ENCODE data around the gene AMER2.
"Not testable (repeated sequence)": the region's sequence is repeated elsewhere in the genome, so short reads cannot be mapped to it uniquely, and the experiment has no call there.

AMER2 gene

DNA sequence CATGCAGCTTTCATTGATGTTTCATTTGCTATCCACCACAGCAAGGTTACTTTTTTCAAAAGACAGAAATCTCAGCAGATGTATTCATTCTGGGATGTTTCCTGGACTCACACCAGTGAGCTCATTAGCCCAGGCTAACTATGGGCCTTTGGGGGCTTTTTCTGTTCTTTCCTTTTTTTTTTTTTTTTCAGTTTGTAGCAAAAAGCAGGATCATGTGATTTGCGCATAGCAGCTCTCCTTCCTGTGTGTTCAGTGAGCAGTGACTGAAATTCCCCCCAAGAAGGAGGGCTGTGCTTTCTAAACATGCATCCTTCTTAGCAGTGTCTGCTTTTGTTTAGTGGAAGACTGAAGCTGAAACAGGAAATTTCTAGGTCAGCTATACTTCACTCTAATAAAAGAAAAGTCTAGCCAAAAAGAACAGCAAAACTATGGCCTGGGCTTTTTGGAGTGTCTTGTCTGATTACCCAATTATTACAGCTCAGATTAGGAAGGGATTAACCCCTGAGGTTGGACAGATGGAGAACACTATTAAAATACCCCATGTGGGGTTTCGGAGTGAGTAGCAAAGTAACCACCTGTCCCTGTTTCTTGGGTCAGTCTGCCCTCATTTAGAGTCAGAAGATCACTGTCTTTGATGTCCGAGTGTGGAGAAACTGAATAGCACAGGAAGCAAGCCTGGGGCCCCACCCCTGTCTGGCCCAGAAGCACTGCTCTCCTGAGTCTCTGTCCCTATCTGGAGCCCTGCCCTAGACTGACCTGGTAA is 8.9 kb upstream of the AMER2 start:
- DNase-seq: no peak

DNA sequence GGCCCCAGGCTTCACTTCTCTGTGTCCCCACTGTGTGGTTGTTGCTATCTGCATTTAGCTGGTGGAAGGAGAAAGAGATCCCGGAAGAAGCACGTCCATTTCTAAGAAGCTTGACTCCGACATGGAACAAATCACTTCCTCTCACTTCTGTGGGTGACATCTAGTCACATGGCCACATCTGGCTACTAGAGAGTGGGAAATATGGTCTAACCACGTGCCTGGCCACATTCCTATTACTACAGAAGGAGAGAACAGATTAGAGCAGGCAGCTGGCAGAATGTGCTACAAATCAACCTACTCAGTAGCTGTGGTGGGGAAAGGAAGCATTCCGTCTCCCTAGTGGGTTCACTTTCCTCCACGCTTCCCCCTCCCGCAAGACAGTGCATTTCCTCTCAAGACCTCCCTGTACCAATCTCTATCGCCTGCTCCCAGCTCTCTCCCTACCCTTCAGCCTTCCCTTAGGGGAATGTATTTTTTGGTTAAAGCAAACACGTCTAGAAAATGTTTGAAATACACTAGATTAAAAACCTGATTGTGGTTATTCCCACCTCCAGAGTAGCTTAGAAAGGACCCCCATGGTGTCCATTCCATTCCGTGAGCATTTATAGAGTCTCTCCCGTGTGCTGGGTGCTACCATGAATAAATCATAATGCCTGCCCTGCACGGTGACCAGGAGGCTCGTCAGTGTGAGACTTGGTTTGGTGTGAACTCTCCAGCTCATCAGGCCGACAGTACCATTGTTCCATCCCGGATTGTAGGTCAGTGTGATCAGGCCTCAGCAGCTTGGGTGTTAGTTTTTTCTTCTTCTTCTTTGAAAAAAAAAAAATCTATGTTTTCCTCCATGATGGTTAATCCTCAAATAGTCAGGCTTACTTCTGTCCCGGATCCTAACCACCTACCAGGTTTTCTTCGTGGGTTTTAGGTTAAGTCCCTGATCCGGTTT is 8.0 kb upstream of the AMER2 start:
- no peak for DNase-seq

DNA sequence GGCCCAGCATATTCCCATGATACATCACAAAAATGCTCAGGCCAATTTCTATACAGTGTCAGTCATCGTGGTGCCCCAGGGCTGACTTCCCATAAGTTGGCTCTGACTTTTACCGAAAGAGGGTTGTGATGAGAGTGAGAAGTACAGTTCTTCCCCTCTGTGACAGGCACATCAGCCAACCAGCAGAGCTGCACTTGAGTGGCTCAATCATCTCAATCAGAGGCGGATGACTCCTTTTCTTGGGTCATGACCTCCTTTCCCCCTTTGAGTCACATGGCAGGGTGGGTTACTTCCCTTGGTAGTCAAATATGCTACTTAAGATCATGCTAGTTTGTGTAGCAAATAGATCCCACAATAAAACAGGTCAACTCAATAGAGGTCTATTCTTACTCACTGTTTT is 6.9 kb upstream of the AMER2 start:
- no peak for DNase-seq

DNA sequence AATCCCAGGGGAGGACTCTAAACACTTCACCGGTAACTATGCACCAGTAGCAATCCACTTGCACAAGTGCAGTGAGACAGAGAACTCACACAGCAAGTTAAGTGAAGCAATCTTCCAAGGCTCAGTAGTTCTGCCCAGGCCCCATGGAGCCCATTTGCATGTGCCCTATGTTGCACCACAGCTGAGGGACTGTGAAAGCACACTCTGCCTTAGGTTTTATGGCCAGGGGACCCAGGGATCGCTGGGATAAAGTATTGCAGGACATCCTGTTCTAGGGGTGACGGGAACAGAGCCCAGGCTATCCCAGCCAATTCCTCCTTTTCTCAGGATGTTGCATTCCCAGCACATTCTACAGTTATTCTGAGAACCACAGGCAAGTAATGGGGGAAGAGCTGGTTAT is 6.0 kb upstream of the AMER2 start:
- DNase-seq: no peak

DNA sequence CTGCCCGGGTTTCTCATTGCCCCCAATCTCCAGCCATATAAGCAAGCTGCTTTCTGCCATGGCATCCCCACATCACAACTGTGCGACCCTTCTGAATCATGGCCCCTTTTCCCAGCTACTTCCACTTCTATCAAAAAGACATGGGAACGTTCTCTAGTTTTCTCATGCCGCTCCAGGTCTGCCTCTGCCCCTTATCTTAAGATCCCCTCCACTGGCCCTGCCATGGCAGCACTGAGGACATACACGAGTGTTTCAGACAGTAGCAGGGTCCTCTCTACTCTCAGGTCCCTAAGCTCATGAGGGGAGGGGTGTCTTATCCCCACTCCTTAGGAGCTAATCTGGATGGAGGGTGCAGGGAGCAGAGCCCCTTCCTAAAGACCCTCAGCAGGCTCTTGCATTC is 5.5 kb upstream of the AMER2 start:
- no peak for DNase-seq

DNA sequence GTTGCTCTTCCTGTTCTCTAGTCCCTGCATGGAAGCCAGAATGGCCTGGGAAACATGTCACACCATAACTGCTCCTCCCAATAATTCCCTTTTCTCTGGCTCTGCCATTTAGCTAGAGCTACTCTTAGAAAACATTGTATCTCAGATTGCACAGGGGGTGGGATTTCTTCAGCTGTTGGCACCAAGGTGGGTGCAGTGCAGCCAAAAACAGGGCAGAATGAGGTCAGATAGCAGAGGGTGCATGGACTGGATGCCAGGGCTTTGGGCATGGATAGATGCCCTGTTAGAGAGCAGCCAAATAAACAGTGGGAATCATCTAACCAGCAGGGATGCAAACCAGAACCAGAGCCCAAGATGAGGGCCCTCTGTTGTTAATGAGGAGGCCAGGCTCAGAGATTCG is 4.9 kb upstream of the AMER2 start:
- DNase-seq: no peak

DNA sequence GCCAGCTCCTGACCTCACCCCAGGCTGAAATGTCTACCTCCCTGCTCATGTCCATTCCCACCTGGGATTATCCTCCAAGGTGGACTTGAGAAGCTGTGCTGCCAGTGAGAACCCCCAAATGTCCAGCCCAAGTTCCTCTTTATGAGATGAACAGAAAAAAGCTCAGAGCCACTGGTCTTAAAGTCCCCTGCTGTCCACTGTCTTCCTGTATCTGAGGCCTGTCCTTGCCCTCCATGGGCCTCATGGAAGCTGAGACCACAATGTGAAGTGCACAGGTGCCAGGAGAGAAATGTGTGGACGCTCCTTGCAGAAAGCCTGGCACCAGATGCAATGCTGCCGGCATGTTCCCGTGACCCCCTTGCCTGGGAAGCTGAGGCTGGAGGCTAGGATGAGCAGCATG is 3.3 kb upstream of the AMER2 start:
- no peak for DNase-seq

DNA sequence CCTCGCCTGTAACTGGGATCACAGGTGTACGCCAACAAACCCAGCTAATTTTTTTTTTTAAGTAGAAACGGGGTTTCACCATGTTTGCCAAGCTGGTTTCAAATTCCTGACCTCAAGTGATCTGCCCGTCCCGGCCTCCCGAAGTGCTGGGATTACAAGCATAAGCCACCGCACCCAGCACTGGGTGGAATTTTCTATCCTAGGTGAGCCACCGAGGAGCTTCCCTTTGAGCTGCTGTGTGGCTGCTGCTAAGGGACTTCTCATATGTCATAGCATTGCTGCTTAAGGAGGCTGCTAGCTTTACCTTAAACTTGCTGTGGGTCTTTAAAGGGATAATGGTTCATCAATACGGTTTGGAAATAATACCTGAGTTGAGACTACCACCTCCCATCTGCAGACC is 2.9 kb upstream of the AMER2 start:
- no peak for DNase-seq

DNA sequence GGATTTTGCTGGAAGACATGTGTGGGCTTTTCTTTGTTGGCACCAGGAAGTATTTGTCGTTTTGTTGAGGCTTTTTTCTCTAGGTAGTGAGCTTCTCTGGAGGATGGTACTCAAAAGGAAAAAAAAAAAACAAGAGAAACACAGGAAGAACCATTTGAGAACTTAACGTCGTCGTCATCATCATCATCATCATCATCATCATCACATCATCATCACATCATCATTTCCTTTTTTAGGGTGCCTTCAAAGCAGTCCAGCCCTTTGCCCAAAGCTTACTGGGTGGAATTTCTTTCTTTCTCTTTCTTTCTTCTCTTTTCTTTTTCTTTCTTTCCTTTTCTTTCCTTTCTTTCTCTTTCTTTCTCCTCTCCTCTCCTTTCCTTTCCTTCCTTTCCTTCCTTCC is 2.2 kb upstream of the AMER2 start:
- DNase-seq: no peak

DNA sequence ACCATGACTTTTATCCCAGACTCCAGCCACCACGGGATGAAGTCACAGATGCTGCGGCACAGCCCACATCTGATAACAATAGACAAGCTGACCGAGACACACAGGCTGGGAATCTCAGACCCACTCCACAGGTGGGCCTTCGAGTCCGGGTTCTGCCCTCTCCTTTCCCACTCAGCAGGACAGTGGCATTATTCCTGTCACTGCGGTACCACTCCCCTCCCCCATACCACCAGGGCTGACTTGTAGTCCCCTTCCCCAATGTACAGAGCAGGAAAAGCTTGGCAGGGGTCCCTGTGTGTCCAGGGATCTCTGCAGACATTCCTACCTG is 179 bp upstream of the AMER2 start:
- no peak for DNase-seq

DNA sequence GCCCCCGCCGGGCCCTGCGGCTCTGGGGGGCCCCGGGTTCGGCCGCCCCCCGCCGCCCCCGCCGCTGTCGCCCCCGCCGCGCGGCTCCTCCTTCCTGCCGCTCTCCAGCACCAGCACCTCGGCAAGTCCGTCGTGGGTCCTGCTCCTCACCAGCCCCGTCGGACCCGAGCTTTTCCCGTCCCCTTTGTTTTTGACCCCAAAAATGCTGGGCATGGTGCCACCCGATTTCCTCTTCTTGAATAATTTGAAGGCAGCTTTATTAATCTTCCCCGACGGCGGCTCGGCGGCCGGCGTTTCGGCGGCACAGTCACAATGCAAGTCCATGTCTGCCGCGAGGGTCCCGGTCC is 945 bp downstream of the AMER2 start:
- no peak for DNase-seq

DNA sequence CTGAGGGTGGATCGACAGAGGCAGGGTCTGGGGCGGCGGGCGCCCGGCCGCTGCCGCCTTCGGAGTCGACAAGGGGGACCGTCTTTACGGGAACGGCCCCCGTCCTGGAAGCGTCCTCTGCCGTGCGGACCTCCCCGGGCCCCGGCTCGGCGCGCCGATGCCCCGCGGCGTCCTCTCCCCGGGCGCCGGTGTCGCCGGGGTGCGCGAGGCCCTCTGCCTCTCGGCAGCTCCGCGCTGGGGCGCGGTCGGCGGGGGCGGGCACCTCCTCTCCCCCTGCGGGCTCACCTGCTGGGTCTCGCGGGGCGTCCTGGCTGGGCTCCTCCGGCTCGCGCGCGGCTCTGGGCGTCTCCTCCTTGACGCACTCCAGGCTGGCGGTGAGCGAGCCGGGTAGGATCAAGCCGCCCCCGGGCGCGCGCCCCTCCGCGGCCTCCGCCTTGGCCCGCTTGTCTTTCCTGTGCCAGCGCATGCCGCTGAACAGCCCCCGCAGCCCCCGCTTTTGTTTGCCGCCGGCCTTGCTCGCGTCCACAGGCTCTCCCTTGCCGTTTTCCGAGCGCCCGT is 1.5 kb downstream of the AMER2 start:
- DNase-seq: peak; percentile 38

DNA sequence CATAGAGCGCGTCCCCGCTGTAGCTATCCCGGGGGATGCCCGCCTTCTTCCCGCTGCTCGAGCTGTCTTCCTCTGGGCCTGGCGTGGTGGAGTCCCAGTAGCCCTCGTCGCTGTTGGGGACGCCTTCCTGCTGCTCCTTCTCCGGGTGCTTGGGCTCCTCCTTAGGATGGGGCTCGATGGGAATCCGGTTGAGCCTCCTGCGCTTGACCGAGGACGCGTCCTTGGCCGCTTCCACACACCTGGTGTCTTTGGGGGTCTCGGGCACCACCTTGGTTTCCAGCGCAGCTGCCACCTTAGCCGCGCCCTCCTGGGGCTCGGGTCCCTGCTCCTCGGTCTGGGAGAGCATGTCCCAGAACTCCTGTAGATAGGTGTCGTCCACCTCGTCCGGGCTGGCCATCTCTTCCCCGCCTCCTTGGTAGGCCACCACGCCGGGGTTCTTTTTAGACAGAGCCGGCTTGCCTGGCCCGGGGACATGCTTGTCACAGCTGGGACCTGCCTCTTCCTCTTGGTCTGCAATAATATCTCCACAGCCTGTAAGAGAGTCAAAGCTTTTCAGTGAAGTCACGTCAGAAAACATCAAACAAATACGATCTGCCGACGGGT is 2.0 kb downstream of the AMER2 start:
- no peak for DNase-seq

DNA sequence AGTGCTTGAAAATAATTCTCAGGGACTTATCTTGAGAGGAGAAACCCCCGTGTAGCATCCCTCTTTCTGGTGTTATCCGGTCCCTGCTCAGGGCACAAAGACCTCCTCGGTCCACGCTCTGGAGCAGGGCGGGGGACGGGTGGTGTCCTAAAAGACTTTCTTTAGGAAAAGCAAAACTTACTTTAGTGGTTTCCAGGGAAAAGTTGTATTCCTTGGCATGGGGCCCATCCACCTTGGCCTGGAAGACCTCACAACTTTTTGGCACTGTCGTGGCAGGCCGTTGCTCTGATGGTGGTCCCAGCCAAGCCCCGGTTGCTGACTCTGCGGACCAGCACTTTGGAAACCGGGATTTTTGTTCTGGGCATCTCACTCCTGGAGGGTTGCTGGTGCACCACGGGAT is 2.7 kb downstream of the AMER2 start:
- no peak for DNase-seq

DNA sequence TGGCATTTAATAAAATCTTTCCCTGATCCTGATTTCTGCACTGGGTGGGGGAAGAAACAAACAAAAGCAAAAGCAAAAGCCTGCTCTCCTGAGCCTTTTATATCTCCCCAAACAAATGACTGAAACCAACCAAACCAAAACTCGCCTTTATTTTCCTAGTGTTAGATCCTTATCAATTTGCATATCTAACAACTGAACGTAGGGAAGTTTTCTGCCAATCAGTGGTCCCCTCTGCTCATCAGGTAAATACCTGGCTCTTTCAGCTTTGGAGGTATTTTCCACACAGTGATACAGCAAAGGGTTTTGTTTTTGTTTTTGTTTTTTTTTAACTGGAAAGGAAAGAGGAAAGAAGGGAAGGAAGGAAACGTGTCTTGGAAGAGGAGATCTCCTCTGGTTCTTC is 3.3 kb downstream of the AMER2 start:
- no peak for DNase-seq

DNA sequence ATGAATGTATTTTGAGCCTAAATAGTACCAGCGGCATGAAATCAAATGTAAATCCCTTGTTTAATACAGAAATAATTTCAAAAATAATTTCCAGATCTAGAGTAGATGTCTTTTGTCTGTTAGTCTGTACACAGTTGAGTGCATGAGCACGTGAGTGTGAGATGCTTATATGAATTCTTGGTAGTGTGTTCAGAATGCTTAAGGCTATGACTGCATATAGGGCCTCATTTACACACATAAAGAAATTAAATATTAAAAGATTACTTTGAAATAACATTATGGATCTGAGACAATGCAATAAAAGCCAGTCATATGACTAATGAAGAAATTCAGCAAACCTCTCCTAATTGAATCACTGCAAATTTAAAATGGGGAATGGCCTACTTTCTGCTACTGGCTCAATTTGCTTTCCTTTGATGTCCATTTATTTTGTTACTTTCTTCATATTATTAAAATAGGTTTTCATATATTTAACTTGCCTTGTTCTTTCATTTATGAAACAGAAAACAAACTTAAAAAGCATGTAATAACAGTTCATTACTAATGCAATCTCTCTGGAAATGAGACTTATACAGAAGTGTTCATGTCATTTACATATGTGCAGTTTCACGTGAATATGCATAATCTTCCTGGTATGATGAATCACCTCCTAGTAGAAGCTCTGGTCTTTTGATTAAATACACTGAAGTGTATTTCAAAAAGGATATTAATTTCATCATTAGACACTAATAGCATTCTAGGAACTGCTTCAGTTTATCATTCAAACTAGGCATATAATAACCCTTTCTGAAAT is 4.5 kb downstream of the AMER2 start:
- no peak for DNase-seq

DNA sequence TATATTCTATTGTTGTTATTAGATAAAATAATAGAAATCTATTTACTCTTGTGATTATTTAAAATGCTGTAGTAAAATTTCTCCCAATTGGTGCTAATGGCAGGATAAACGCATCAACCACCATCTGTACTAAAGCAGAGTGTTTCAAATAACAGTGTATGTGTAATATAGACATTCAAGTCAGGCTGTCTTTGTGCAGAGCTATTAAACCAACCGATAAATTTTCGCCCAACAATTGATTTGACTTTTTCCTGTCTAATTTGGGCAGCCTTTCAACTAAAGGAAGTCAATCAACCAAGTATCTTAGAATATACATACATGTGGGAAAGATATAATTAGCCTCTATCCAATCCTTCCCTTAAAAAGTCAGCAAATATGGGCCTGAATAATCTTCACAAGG is 5.8 kb downstream of the AMER2 start:
- DNase-seq: no peak

DNA sequence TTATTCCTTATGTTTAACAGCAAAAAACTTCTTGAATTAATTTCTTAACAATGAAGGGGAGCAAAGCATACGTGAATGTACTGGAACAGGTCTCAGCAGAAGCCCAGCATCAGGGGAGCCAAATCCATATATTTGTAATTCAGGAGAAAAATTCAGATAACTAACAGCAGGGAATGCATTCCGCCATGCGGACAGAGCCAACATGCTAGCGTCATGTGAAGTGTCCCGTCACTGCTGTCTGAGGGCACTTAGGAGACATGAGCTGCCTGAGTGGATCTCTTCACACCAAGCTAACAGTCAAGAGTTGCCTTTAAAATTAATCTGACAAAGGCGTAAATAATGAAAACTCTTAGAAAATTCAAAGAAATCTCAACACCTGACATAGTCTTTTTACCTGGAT is 6.4 kb downstream of the AMER2 start:
- DNase-seq: no peak

DNA sequence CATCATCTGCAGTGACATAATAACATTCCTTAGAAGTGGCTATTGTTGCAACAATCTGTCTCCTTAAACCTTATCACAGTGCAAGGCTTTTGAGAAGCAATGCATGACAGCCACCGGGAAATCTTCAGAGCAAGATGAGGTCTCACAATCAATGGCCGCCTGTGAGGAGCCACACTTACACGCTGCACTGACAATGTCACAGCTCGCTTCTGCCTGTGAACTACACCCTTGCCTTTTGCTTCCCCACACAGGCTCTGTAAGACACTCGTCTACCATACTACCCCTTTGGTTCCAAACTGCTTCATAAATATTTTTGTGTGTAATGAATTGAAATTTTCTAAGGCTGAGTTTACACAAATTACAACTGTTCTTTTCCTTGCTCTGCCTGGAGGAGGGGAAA is 6.9 kb downstream of the AMER2 start:
- DNase-seq: not testable (repeated sequence)

DNA sequence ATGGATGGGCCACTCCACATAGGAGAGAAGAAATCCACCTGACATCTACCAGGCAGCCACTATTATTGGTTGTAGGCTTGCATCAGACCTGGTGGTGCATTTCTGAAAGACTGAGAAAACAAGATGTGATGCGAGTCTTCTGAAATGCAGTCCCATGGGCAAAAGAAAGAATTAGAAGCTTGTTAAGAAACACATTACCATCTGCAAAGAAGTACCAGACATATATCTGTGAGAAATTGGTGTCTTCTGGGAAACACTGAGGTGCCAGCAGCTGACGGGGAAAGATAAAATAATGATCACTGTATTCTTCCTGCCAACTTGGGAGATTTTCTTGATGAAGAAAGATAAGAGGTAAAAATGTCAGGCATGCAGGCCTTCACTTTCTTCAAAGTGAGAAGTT is 14.4 kb downstream of the AMER2 start:
- no peak for DNase-seq

DNA sequence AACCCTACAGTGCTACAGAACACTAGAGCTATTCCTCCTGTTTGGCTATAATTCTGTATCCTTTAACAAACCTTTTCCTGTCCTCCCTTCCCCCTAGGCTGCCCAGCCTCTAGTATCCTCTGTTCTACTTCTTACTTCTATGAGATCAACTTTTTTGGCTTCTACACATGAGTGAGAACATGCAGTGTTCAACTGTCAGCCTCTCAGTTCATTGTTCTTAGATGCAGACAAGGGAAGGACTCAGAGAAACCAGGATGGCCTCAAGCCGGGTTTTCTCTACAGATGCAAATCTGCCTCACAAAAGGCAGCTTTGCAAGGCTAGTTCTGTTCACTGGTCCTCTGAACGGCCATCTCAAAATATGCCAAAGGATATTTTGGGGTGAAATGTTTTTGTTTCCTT is 18.4 kb downstream of the AMER2 start:
- no peak for DNase-seq

DNA sequence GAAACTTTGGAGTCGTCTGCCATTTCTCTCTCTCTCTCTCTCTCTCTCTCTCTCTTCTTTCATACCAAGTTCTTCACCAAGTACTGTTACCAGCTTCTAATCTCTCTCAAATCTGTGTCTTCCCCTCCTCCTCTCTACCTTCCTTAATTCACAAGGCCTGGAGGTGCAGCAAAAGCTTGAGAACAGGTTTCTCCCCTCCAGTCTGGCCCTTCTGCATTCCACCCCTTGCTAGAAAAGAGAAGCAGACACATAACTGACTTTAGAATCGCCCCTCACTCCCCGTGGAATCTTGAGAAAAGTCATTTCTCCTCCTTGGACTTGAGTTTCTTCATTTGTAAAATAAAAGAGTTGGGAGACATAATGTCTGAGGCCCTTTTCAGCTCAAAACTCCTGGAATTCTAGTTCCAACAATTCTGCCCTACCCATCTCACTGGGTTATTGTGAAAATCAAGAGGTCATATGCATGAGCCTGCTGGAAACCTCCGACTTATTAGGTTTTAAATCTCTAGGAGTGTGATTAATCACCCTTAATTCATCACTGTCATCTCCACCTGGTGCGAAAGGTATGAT is 20.4 kb downstream of the AMER2 start:
- no peak for DNase-seq

DNA sequence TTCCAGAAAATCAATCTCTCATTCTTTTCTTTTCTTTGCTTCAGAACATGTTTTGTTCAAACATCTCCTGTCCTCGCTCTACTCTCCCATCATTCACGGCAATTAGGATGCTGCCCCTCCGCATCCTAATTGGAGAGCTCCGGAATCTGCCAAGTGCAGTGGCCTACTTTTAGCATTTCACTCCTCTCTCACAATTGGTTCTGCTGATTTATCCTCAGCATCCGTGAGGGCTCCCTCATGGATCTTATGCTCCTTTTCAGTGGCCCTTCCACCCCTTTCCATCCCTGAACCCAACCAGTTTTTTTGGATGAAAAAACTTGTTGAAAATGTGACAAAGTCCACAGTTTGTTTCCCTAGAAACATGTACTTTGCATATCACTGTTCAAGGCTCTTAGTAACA is 22.4 kb downstream of the AMER2 start:
- DNase-seq: no peak

Measured in right hindlimb (tissue), 1 donor.